A549 (cell line): ENCODE results near the gene FBXO21. TPM values are rescaled to one million over a fixed set of nuclear protein-coding genes. Genes with fewer than 3 reads are reported as not detected.

Experiments
- ATAC-seq, 2 experiments: fragments of 200-7000 bp in 1 of 2; fragments of >200 bp in 1 of 2; cut with Nextera tagmentation in 1 of 2; cut with Tn5 transposase in 1 of 2; 3 replicates each; pipeline versions ENCODE4 v1.8.0 to v1.9.1; 2018 to 2020; ENCODE audit warnings: mild to moderate bottlenecking in 1 of 2, moderate library complexity in 1 of 2
- CTCF ChIA-PET: fragments of 300-600 bp; sonication (Branson Sonifier 250); formaldehyde crosslinking; extraction: SDS; loops from one replicate; lab custom pipeline; 2021; ENCODE audit warnings: antibody characterized with exemption, inconsistent platforms; lab: Yijun Ruan, JAX
- POLR2A ChIA-PET: fragments of 350-600 bp; formaldehyde crosslinking; extraction: SDS; loops from one replicate; lab custom pipeline; 2021; ENCODE audit warnings: antibody characterized with exemption, inconsistent platforms; lab: Yijun Ruan, JAX
- DNase-seq, 2 experiments: peaks; one replicate each; pipeline versions ENCODE4 v3.0.0 to v3.0.0-alpha.2; 2011 to 2016; ENCODE audit warnings: low read depth in 1 of 2, low spot score in 1 of 2
- FAIRE-seq: peaks from 2 replicates; lab custom pipeline; 2011; peaks lifted over from hg19 to GRCh38; lab: Jason Lieb, UNC
- H3K27ac ChIP-seq, 2 experiments: fragments of >200 bp; sonication (Bioruptor Twin); formaldehyde crosslinking; 3 replicates each; pipeline ENCODE4 v1.5.1; 2016 to 2017
- H3K4me1 ChIP-seq: fragments of >200 bp; sonication (Bioruptor Twin); formaldehyde crosslinking; 3 replicates; pipeline ENCODE4 v1.6.1; 2016
- H3K4me2 ChIP-seq: fragments of >200 bp; sonication (Bioruptor Twin); formaldehyde crosslinking; 3 replicates; pipeline ENCODE4 v1.6.1; 2016
- H3K4me3 ChIP-seq: fragments of >200 bp; sonication (Bioruptor Twin); formaldehyde crosslinking; 3 replicates; pipeline ENCODE4 v1.5.1; 2016
- H3K9me3 ChIP-seq: fragments of >200 bp; sonication (Bioruptor Twin); formaldehyde crosslinking; 3 replicates; pipeline ENCODE4 v1.6.1; 2016
- ATOH8 ChIP-seq: fragments of 250-450 bp; sonication (Bioruptor Pico); IDR thresholded peaks from 2 replicates; pipeline ENCODE4 v1.5.0; 2020; ENCODE audit warnings: low read depth, mild to moderate bottlenecking, moderate library complexity
- BHLHE40 ChIP-seq: IDR thresholded peaks from 2 replicates; pipeline ENCODE4 v1.6.1; 2012; ENCODE audit warnings: low read depth, low read length, inconsistent platforms
- CBX8 ChIP-seq: fragments of 200-600 bp; sonication (generic); IDR thresholded peaks from 2 replicates; pipeline ENCODE4 v1.6.1; 2016
- CEBPB ChIP-seq, 2 experiments: fragments of >200 bp in 1 of 2; sonication (Bioruptor Twin) in 1 of 2; formaldehyde crosslinking in 1 of 2; IDR thresholded peaks; 2 replicates each; pipeline ENCODE4 v1.6.1; 2012 to 2016
- EHF ChIP-seq: fragments of 250-450 bp; sonication (Bioruptor Pico); IDR thresholded peaks from 2 replicates; pipeline ENCODE4 v1.5.0; 2020; ENCODE audit warnings: mild to moderate bottlenecking
- EP300 ChIP-seq, 2 experiments: fragments of >200 bp; sonication (Bioruptor Twin); formaldehyde crosslinking; IDR thresholded peaks; 2 replicates in 1 of 2; 3 replicates in 1 of 2; pipeline ENCODE4 v1.6.1; 2016 to 2017
- HES2 ChIP-seq: fragments of >200 bp; sonication (Bioruptor Twin); formaldehyde crosslinking; IDR thresholded peaks from 2 replicates; pipeline ENCODE4 v1.6.1; 2016
- HEYL ChIP-seq: fragments of 250-450 bp; sonication (Bioruptor Pico); IDR thresholded peaks from 2 replicates; pipeline ENCODE4 v1.8.0; 2021; ENCODE audit warnings: mild to moderate bottlenecking, moderate library complexity
- HOXB13 ChIP-seq: fragments of 250-450 bp; sonication (Bioruptor Pico); IDR thresholded peaks from 2 replicates; pipeline ENCODE4 v1.5.0; 2020; ENCODE audit warnings: low read depth, mild to moderate bottlenecking, moderate library complexity
- HOXB5 ChIP-seq: fragments of 250-450 bp; sonication (Bioruptor Pico); IDR thresholded peaks from 2 replicates; pipeline ENCODE4 v1.5.0; 2020; ENCODE audit warnings: mild to moderate bottlenecking, moderate library complexity
- JUN ChIP-seq, 2 experiments: fragments of >200 bp; sonication (Bioruptor Twin); formaldehyde crosslinking; IDR thresholded peaks; 2 replicates in 1 of 2; 3 replicates in 1 of 2; pipeline ENCODE4 v1.6.1; 2016 to 2017
- JUNB ChIP-seq: fragments of >200 bp; sonication (Bioruptor Twin); formaldehyde crosslinking; IDR thresholded peaks from 2 replicates; pipeline ENCODE4 v1.6.1; 2016
- KDM5A ChIP-seq: fragments of 200-600 bp; sonication (generic); IDR thresholded peaks from 2 replicates; pipeline ENCODE4 v1.6.1; 2016; ENCODE audit warnings: antibody characterized with exemption, mild to moderate bottlenecking
- NR3C1 ChIP-seq: fragments of >200 bp; sonication (Bioruptor Twin); formaldehyde crosslinking; IDR thresholded peaks from 3 replicates; pipeline ENCODE4 v1.6.1; 2017
- PBX3 ChIP-seq: IDR thresholded peaks from 2 replicates; pipeline ENCODE4 v1.6.1; 2012
- RAD21 ChIP-seq, 2 experiments: fragments of >200 bp in 1 of 2; sonication (Bioruptor Twin) in 1 of 2; formaldehyde crosslinking in 1 of 2; IDR thresholded peaks in 1 of 2; conservative IDR thresholded peaks in 1 of 2; 2 replicates in 1 of 2; 3 replicates in 1 of 2; pipeline ENCODE4 v1.6.1; 2012 to 2018; ENCODE audit warnings: inconsistent platforms in 1 of 2
- RARB ChIP-seq: fragments of 250-450 bp; sonication (Bioruptor Pico); IDR thresholded peaks from 2 replicates; pipeline ENCODE4 v1.8.0; 2021; ENCODE audit warnings: mild to moderate bottlenecking, moderate library complexity
- RFX5 ChIP-seq: fragments of 450-650 bp; IDR thresholded peaks from 2 replicates; pipeline ENCODE4 v1.7.1; 2014; ENCODE audit warnings: antibody characterized with exemption, mild to moderate bottlenecking, moderate library complexity
- RNF2 ChIP-seq: fragments of 200-600 bp; sonication (generic); IDR thresholded peaks from 2 replicates; pipeline ENCODE4 v1.6.1; 2016; ENCODE audit warnings: low read depth, mild to moderate bottlenecking, antibody characterized with exemption, moderate library complexity, borderline replicate concordance
- SMC3 ChIP-seq: fragments of >200 bp; sonication (Bioruptor Twin); formaldehyde crosslinking; IDR thresholded peaks from 3 replicates; pipeline ENCODE4 v1.6.1; 2018; ENCODE audit warnings: inconsistent platforms
- TFCP2L1 ChIP-seq: fragments of 250-450 bp; sonication (Bioruptor Pico); IDR thresholded peaks from 2 replicates; pipeline ENCODE4 v1.5.0; 2021; ENCODE audit warnings: mild to moderate bottlenecking
- TP53 ChIP-seq: fragments of 250-450 bp; sonication (Bioruptor Pico); IDR thresholded peaks from 2 replicates; pipeline ENCODE4 v1.5.0; 2021; ENCODE audit warnings: mild to moderate bottlenecking, moderate library complexity
- ZC3H11A ChIP-seq: fragments of 450-650 bp; IDR thresholded peaks from 2 replicates; pipeline ENCODE4 v1.6.1; 2014; ENCODE audit warnings: antibody characterized with exemption, mild to moderate bottlenecking
- ZSCAN20 ChIP-seq: fragments of 250-450 bp; sonication (Bioruptor Pico); IDR thresholded peaks from 2 replicates; pipeline ENCODE4 v1.8.0; 2022; ENCODE audit warnings: mild to moderate bottlenecking, moderate library complexity
- WGBS: methylation state at CpG from one replicate; pipeline ENCODE4 v1.1.6; 2017; ENCODE audit errors: missing lambda C conversion rate; 5-methylcytosine and 5-hydroxymethylcytosine counted together
- polyA plus RNA-seq, 4 experiments: library from polyadenylated mRNA; depleted of rRNA in 3 of 4; stranded (reverse); fragments of >200 nt; fragmentation: RNase III in 1 of 4; extraction: RNeasy Plus Mini Kit Qiagen cat#74134 plus additional on column Dnase treatment in 1 of 4; gene quantifications; 2 replicates in 3 of 4; 3 replicates in 1 of 4; pipeline ENCODE4 v1.2.3, GENCODE V29; 2011 to 2017
- TF ChIP-seq, protein P1 (sequence below): fragments of 450-650 bp; IDR thresholded peaks from 2 replicates; pipeline ENCODE4 v1.6.1; 2014; ENCODE audit warnings: antibody characterized with exemption
- TF ChIP-seq, protein P2 (sequence below): fragments of 200-600 bp; sonication (generic); IDR thresholded peaks from 2 replicates; pipeline ENCODE4 v1.6.1; 2016; ENCODE audit warnings: antibody characterized with exemption, mild to moderate bottlenecking, moderate library complexity

The FBXO21 gene
- polyA plus RNA-seq, 2 of the 4 experiments (the other 2 are of a cell fraction) = 33.2 to 62.4 TPM

- DNase-seq (no peak), FAIRE-seq (no peak), ATAC-seq (peak; percentile 7 to 9; a peak in 4 of 6 replicates)
- ChIA-PET POLR2A (no interaction called here), CTCF (interaction anchor here (0.9 to 2.4 kb wide), 9 partner anchors 10 to 115 kb away, joined by 3 to 7 read pairs (median 4); partner anchors contain the start of gene TESC)
- H3K9me3 ChIP-seq = no peaks in the 10 kb centered on the region
- 81% methylated on average over 29 of the region's 29 CpGs for WGBS
- H3K4me2 ChIP-seq = peak overlapping the region; percentile 81
- no peak overlapping the region for H3K4me3 ChIP-seq
- peak overlapping the region; percentile 92 to 97 for H3K27ac ChIP-seq
- TF ChIP-seq SMC3 (no peak), NR3C1 (no peak), TFCP2L1 (0 out of 2 replicates have a peak, but pooled peaks have one; percentile 39), ATOH8 (CRISPR knock-in tag) (peak; percentile 72), ZSCAN20 (CRISPR knock-in tag) (0 out of 2 replicates have a peak, but pooled peaks have one; percentile 20), PBX3 (no peak), HOXB13 (CRISPR knock-in tag) (peak; percentile 9; the same call in 1 of the 2 replicates), TP53 (CRISPR knock-in tag) (0 out of 2 replicates have a peak, but pooled peaks have one; percentile 11), RARB (peak; percentile 44; the same call in 1 of the 2 replicates), JUN (IDR thresholded peaks at IDR 0.05) (0 out of 5 replicates have a peak, but pooled peaks of 1 of the 2 experiments have one; percentile 12), CBX8 (no peak), HEYL (CRISPR knock-in tag) (peak; percentile 52; the same call in 1 of the 2 replicates), HOXB5 (CRISPR knock-in tag) (no peak; the same call in 1 of the 2 replicates)
- TF ChIP-seq, protein P1, sequence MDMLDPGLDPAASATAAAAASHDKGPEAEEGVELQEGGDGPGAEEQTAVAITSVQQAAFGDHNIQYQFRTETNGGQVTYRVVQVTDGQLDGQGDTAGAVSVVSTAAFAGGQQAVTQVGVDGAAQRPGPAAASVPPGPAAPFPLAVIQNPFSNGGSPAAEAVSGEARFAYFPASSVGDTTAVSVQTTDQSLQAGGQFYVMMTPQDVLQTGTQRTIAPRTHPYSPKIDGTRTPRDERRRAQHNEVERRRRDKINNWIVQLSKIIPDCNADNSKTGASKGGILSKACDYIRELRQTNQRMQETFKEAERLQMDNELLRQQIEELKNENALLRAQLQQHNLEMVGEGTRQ = no peak
- peaks cover 79% of the 10 kb centered on the region for H3K4me1 ChIP-seq
These were observed 49.0 kb downstream of the FBXO21 start for GRCh38 chr12:117141097-117141898.

GRCh38 chr12:117140397-117141096, 49.7 kb downstream of the FBXO21 start:
- peak; percentile 56 to 95 for DNase-seq
- TF ChIP-seq CEBPB (IDR thresholded peaks at IDR 0.05) = peak; percentile 50 to 73; a peak in 3 of 4 replicates
- TF ChIP-seq EP300 (IDR thresholded peaks at IDR 0.05) = peak; percentile 84 to 90; a peak in 3 of 5 replicates
- TF ChIP-seq BHLHE40 = no peak
- TF ChIP-seq RAD21 (conservative IDR thresholded peaks at IDR 0.05 in 1 of 2, IDR thresholded peaks at IDR 0.05 in 1 of 2) = no peak
- TF ChIP-seq, protein P2, sequence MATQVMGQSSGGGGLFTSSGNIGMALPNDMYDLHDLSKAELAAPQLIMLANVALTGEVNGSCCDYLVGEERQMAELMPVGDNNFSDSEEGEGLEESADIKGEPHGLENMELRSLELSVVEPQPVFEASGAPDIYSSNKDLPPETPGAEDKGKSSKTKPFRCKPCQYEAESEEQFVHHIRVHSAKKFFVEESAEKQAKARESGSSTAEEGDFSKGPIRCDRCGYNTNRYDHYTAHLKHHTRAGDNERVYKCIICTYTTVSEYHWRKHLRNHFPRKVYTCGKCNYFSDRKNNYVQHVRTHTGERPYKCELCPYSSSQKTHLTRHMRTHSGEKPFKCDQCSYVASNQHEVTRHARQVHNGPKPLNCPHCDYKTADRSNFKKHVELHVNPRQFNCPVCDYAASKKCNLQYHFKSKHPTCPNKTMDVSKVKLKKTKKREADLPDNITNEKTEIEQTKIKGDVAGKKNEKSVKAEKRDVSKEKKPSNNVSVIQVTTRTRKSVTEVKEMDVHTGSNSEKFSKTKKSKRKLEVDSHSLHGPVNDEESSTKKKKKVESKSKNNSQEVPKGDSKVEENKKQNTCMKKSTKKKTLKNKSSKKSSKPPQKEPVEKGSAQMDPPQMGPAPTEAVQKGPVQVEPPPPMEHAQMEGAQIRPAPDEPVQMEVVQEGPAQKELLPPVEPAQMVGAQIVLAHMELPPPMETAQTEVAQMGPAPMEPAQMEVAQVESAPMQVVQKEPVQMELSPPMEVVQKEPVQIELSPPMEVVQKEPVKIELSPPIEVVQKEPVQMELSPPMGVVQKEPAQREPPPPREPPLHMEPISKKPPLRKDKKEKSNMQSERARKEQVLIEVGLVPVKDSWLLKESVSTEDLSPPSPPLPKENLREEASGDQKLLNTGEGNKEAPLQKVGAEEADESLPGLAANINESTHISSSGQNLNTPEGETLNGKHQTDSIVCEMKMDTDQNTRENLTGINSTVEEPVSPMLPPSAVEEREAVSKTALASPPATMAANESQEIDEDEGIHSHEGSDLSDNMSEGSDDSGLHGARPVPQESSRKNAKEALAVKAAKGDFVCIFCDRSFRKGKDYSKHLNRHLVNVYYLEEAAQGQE = no peak
- TF ChIP-seq HOXB5 (CRISPR knock-in tag) = no peak; the same call in 1 of the 2 replicates
- no peak for TF ChIP-seq RNF2
- 0 out of 2 replicates have a peak, but pooled peaks have one; percentile 30 for TF ChIP-seq JUNB
- no peak for TF ChIP-seq ZC3H11A
- TF ChIP-seq HOXB13 (CRISPR knock-in tag) = peak; percentile 63; the same call in 1 of the 2 replicates
- no peak for TF ChIP-seq HES2
- TF ChIP-seq CBX8 = no peak
- no peak for TF ChIP-seq PBX3
- TF ChIP-seq RFX5 = no peak
- TF ChIP-seq KDM5A = no peak
- TF ChIP-seq EHF = peak; percentile 60; the same call in 1 of the 2 replicates

More at GRCh38 chr12:117140397-117141096, 49.7 kb downstream of the FBXO21 start:
- no peak for FAIRE-seq
- Histone ChIP-seq H3K4me1 (peaks cover 71% of the 10 kb centered on the region), H3K27ac (peak overlapping the region; percentile 92 to 97), H3K4me3 (no peak overlapping the region), H3K4me2 (peak overlapping the region; percentile 81), H3K9me3 (no peaks in the 10 kb centered on the region)
- CTCF ChIA-PET = interaction anchor here (0.9 to 2.7 kb wide), 8 partner anchors 10 to 115 kb away, joined by 3 to 14 read pairs (median 4); partner anchors contain the start of gene TESC
- WGBS = 18% methylated on average over 12 of the region's 12 CpGs
- POLR2A ChIA-PET = no interaction called here
- ATAC-seq = peak; percentile 55 to 75
